Measurements from ENCODE around the gene RAB3IP.
"Not testable (repeated sequence)": the region's sequence is repeated elsewhere in the genome, so short reads cannot be mapped to it uniquely, and the experiment has no call there.

RAB3IP gene

DNA sequence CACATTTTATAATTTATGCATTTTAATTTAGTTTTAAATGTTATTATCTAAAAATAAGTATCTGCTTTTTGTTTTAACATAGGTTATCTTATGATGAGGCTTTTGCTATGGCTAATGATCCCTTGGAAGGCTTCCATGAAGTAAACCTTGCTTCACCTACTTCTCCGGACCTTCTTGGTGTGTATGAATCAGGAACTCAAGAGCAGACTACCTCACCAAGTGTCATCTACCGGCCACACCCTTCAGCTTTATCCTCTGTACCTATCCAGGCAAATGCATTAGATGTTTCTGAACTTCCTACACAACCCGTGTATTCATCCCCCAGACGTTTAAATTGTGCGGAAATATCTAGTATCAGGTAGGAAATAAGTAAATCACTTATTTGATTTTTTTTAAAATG lies 16.6 kb downstream of the RAB3IP start:
- H3K27me3 ChIP-seq (ENCODE audit: control insufficient read depth in 5 of 5, insufficient read depth in 4 of 5, low read length in 5 of 5) = no peaks in the 10 kb centered on the region
- H3K36me3 ChIP-seq (ENCODE audit: control insufficient read depth in 5 of 5, insufficient read depth in 5 of 5, low read length in 5 of 5) = peaks cover 0 to 23% (median 3%) of the 10 kb centered on the region in 5 donors
- no peak overlapping the region for H3K4me3 ChIP-seq (ENCODE audit: low read depth in 1 of 5, low read length in 5 of 5)
- no peak overlapping the region for H3K27ac ChIP-seq (ENCODE audit: low read depth, low read length)
- no peaks in the 10 kb centered on the region for H3K4me1 ChIP-seq (ENCODE audit: control insufficient read depth in 5 of 5, insufficient read depth in 5 of 5, low read length in 5 of 5)
- H3K9ac ChIP-seq (ENCODE audit: low read length in 5 of 5) = no peak overlapping the region
- peaks cover 0 to 13% (median 7%) of the 10 kb centered on the region in 5 donors for H3K9me3 ChIP-seq (ENCODE audit: control insufficient read depth in 5 of 5, low read length in 5 of 5)

DNA sequence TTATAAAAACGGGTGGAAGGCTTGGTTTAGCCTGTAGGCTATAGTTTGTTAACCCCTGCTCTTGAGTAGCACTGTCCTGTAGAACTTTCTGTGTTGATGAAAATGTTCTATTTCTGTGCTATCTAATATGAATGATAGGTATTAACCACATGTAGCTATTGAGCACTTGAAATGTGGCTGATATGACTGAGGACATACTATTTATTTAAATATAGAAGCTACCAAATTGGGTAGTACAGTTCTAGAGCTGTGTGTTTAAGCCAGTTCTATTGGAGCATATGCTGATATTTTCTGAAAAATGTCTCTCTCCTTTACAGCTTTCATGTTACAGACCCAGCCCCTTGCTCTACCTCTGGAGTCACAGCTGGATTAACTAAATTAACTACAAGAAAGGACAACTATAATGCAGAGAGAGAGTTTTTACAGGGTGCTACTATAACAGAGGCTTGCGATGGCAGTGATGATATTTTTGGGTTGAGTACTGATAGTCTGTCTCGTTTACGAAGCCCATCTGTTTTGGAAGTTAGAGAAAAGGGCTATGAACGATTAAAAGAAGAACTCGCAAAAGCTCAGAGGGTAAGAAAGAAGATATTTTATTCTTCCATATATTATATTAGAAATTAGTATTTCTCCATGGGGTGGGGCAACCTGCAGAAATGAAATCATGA lies 17.6 kb downstream of the RAB3IP start:
- H3K4me3 ChIP-seq (ENCODE audit: low read depth in 1 of 5, low read length in 5 of 5) = no peak overlapping the region
- no peaks in the 10 kb centered on the region for H3K27me3 ChIP-seq (ENCODE audit: control insufficient read depth in 5 of 5, insufficient read depth in 4 of 5, low read length in 5 of 5)
- H3K9me3 ChIP-seq (ENCODE audit: control insufficient read depth in 5 of 5, low read length in 5 of 5) = peaks cover 0 to 13% (median 7%) of the 10 kb centered on the region in 5 donors
- H3K4me1 ChIP-seq (ENCODE audit: control insufficient read depth in 5 of 5, insufficient read depth in 5 of 5, low read length in 5 of 5) = no peaks in the 10 kb centered on the region
- no peak overlapping the region for H3K27ac ChIP-seq (ENCODE audit: low read depth, low read length)
- H3K9ac ChIP-seq (ENCODE audit: low read length in 5 of 5) = no peak overlapping the region
- H3K36me3 ChIP-seq (ENCODE audit: control insufficient read depth in 5 of 5, insufficient read depth in 5 of 5, low read length in 5 of 5) = peaks cover 0 to 23% (median 3%) of the 10 kb centered on the region in 5 donors

DNA sequence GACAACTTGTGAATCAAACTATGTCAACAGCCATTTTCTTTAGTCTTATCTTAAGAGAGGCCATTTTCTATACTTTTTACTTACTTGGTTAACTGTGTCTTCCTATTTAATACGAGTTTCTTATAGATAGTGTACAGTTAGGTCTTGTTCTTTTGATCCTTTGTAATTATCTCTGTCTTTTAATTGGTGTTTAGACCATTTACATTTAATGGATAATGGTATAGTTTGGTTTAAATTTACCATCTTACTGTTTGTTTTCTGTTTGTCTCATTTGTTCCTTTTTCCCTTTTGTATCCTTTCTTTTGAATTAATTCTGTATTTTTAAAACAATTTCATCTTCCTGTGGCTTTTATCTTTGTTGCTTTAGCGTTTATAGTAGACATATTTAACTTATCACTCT lies 19.4 kb downstream of the RAB3IP start:
- Histone ChIP-seq H3K9ac (ENCODE audit: low read length in 5 of 5) (no peak overlapping the region), H3K36me3 (ENCODE audit: control insufficient read depth in 5 of 5, insufficient read depth in 5 of 5, low read length in 5 of 5) (peaks cover 0 to 23% (median 3%) of the 10 kb centered on the region in 5 donors), H3K4me3 (ENCODE audit: low read depth in 1 of 5, low read length in 5 of 5) (no peak overlapping the region), H3K27me3 (ENCODE audit: control insufficient read depth in 5 of 5, insufficient read depth in 4 of 5, low read length in 5 of 5) (no peaks in the 10 kb centered on the region), H3K27ac (ENCODE audit: low read depth, low read length) (no peak overlapping the region), H3K9me3 (ENCODE audit: control insufficient read depth in 5 of 5, low read length in 5 of 5) (peaks cover 0 to 15% (median 9%) of the 10 kb centered on the region in 5 donors), H3K4me1 (ENCODE audit: control insufficient read depth in 5 of 5, insufficient read depth in 5 of 5, low read length in 5 of 5) (no peaks in the 10 kb centered on the region)

DNA sequence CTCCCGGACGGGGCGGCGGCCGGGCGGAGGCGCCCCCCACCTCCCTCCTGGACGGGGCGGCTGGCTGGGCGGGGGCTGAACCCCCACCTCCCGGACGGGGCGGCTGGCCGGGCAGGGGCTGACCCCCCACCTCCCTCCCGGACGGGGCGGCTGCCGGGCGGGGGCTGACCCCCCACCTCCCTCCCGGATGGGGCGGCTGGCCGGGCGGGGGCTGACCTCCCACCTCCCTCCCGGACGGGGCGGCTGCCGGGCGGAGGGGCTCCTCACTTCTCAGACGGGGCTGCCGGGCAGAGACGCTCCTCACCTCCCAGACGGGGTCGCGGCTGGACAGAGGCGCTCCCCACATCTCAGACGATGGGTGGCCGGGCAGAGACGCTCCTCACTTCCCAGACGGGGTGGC lies 20.9 kb downstream of the RAB3IP start:
- not testable (repeated sequence) for H3K9ac ChIP-seq (ENCODE audit: low read length in 5 of 5); H3K27me3 ChIP-seq (ENCODE audit: control insufficient read depth in 5 of 5, insufficient read depth in 4 of 5, low read length in 5 of 5); H3K4me1 ChIP-seq (ENCODE audit: control insufficient read depth in 5 of 5, insufficient read depth in 5 of 5, low read length in 5 of 5); H3K4me3 ChIP-seq (ENCODE audit: low read depth in 1 of 5, low read length in 5 of 5); H3K27ac ChIP-seq (ENCODE audit: low read depth, low read length)
- Histone ChIP-seq H3K36me3 (ENCODE audit: control insufficient read depth in 5 of 5, insufficient read depth in 5 of 5, low read length in 5 of 5) (peaks cover 0 to 23% (median 3%) of the 10 kb centered on the region in 5 donors), H3K9me3 (ENCODE audit: control insufficient read depth in 5 of 5, low read length in 5 of 5) (peaks cover 0 to 17% (median 10%) of the 10 kb centered on the region in 5 donors)

DNA sequence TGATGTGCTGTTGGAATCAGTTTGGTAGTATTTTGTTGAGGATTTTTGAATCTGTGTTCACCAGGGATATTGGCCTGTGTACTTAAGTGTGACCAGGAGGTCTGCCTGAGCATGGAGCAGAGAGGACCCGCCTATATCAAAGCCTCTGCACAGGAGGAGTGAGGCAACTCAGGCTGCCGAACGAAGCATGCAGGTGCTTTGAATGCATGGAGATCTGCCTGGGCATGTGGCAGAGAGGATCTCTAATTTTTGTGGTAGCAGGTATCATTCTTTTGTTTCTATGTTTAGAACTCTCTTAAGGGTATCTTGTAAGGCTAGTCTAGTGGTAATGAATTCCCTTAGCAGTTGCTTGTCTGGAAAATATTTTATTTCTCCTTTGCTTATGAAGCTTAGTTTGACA lies 26.9 kb downstream of the RAB3IP start:
- no peak overlapping the region for H3K4me3 ChIP-seq (ENCODE audit: low read depth in 1 of 5, low read length in 5 of 5)
- no peaks in the 10 kb centered on the region for H3K4me1 ChIP-seq (ENCODE audit: control insufficient read depth in 5 of 5, insufficient read depth in 5 of 5, low read length in 5 of 5)
- no peak overlapping the region for H3K27ac ChIP-seq (ENCODE audit: low read depth, low read length)

DNA sequence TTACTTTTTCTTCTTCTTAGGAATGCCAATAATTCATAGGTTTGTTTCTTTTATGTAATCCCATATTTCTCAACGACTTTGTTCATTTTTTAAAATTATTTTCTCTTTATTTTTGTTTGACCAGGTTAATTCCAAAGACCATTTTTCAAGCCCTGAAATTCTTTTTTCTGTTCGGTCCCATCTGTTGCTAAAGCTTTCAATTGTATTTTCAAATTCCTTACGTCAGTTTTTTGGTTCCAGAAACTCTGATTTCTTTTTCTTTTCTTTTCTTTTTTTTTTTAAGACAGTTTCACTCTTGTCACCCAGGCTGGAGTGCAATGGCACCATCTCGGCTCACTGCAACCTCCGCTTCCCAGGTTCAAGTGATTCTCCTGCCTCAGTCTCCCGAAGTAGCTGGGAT lies 27.6 kb downstream of the RAB3IP start:
- H3K4me1 ChIP-seq (ENCODE audit: control insufficient read depth in 5 of 5, insufficient read depth in 5 of 5, low read length in 5 of 5) = no peaks in the 10 kb centered on the region
- no peak overlapping the region for H3K9ac ChIP-seq (ENCODE audit: low read length in 5 of 5)
- no peak overlapping the region for H3K4me3 ChIP-seq (ENCODE audit: low read depth in 1 of 5, low read length in 5 of 5)
- no peak overlapping the region for H3K27ac ChIP-seq (ENCODE audit: low read depth, low read length)
- H3K9me3 ChIP-seq (ENCODE audit: control insufficient read depth in 5 of 5, low read length in 5 of 5) = peaks cover 3 to 42% (median 27%) of the 10 kb centered on the region in 5 donors
- H3K36me3 ChIP-seq (ENCODE audit: control insufficient read depth in 5 of 5, insufficient read depth in 5 of 5, low read length in 5 of 5) = peaks cover 0 to 10% (median 6%) of the 10 kb centered on the region in 5 donors
- no peaks in the 10 kb centered on the region for H3K27me3 ChIP-seq (ENCODE audit: control insufficient read depth in 5 of 5, insufficient read depth in 4 of 5, low read length in 5 of 5)

More for the DNA sequence above, 26.9 kb downstream of the RAB3IP start:
- Histone ChIP-seq H3K36me3 (ENCODE audit: control insufficient read depth in 5 of 5, insufficient read depth in 5 of 5, low read length in 5 of 5) (peaks cover 0 to 10% (median 6%) of the 10 kb centered on the region in 5 donors), H3K27me3 (ENCODE audit: control insufficient read depth in 5 of 5, insufficient read depth in 4 of 5, low read length in 5 of 5) (no peaks in the 10 kb centered on the region), H3K9me3 (ENCODE audit: control insufficient read depth in 5 of 5, low read length in 5 of 5) (peaks cover 3 to 38% (median 25%) of the 10 kb centered on the region in 5 donors), H3K9ac (ENCODE audit: low read length in 5 of 5) (no peak overlapping the region)

DNA sequence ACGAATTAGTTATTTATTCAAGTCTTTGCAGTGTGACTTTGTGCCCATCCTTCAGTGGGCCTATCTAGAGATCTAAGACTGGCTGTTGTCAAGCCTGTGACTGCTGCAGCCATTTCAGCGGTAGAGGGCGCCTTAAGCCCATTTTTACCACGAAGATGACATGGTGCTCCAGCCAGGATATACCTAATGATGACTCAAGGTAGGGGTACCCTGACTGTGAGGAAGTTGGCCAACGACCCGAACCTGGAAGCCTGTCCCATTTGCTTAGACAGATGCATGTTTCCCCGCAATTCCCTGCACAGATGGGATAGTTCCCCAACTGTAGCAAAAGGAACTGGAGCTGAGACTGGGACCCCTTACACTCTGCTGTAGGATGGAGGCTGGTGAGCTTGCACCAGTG lies 41.3 kb downstream of the RAB3IP start:
- Histone ChIP-seq H3K27me3 (ENCODE audit: control insufficient read depth in 5 of 5, insufficient read depth in 4 of 5, low read length in 5 of 5) (no peaks in the 10 kb centered on the region), H3K4me3 (ENCODE audit: low read depth in 1 of 5, low read length in 5 of 5) (no peak overlapping the region), H3K9ac (ENCODE audit: low read length in 5 of 5) (no peak overlapping the region), H3K27ac (ENCODE audit: low read depth, low read length) (no peak overlapping the region), H3K4me1 (ENCODE audit: control insufficient read depth in 5 of 5, insufficient read depth in 5 of 5, low read length in 5 of 5) (no peaks in the 10 kb centered on the region), H3K9me3 (ENCODE audit: control insufficient read depth in 5 of 5, low read length in 5 of 5) (peaks cover 0 to 3% (median 0%) of the 10 kb centered on the region in 5 donors), H3K36me3 (ENCODE audit: control insufficient read depth in 5 of 5, insufficient read depth in 5 of 5, low read length in 5 of 5) (peaks cover 0 to under 1% (median 0%) of the 10 kb centered on the region in 5 donors)

DNA sequence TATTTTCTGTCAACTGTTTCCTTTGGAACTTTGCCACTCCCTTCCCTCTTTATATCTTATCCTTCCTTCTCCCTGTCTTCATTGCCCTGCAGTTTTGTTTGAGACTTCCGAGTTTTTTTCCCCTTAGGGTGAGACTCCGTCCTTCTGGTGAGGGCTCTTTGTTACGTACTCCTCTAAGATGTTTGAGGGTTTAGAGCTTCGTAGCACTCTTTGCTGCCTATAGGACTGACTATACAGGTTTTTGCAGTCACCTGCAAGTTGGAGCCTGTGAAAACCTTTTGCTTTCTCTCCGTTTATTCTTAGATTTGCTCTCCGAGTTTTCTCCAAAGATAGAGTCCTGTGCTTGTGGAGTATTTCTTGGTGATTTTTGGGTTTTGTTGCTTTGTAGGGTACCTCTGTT lies 44.7 kb downstream of the RAB3IP start:
- H3K9me3 ChIP-seq (ENCODE audit: control insufficient read depth in 5 of 5, low read length in 5 of 5) = peaks cover 0 to 3% (median 0%) of the 10 kb centered on the region in 5 donors
- no peak overlapping the region for H3K4me3 ChIP-seq (ENCODE audit: low read depth in 1 of 5, low read length in 5 of 5)
- no peaks in the 10 kb centered on the region for H3K4me1 ChIP-seq (ENCODE audit: control insufficient read depth in 5 of 5, insufficient read depth in 5 of 5, low read length in 5 of 5)

DNA sequence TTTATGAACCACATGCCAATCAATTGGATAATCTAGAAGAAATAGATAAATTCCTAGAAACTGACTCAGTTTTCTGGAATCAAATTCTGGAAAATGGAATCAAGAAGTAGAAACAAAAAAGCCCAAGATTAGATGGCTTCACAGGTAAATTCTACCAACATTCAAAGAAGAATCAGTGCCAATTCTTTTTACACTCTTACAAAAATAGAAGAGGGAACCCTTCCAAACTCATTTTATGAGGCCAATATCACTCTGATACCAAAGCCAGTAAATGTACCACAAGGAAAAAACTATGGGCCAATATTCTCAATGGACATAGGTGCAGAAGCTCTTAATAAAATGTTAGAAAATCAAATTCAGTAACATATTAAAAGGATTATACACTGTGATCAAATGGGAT lies 50.7 kb downstream of the RAB3IP start:
- Histone ChIP-seq H3K4me3 (ENCODE audit: low read depth in 1 of 5, low read length in 5 of 5) (no peak overlapping the region), H3K36me3 (ENCODE audit: control insufficient read depth in 5 of 5, insufficient read depth in 5 of 5, low read length in 5 of 5) (peaks cover 0 to 11% (median 0%) of the 10 kb centered on the region in 5 donors), H3K9ac (ENCODE audit: low read length in 5 of 5) (no peak overlapping the region), H3K27me3 (ENCODE audit: control insufficient read depth in 5 of 5, insufficient read depth in 4 of 5, low read length in 5 of 5) (no peaks in the 10 kb centered on the region), H3K4me1 (ENCODE audit: control insufficient read depth in 5 of 5, insufficient read depth in 5 of 5, low read length in 5 of 5) (no peaks in the 10 kb centered on the region), H3K9me3 (ENCODE audit: control insufficient read depth in 5 of 5, low read length in 5 of 5) (peaks cover 14 to 25% (median 20%) of the 10 kb centered on the region in 5 donors), H3K27ac (ENCODE audit: low read depth, low read length) (no peak overlapping the region)

More for the DNA sequence above, 44.7 kb downstream of the RAB3IP start:
- Histone ChIP-seq H3K9ac (ENCODE audit: low read length in 5 of 5) (no peak overlapping the region), H3K27me3 (ENCODE audit: control insufficient read depth in 5 of 5, insufficient read depth in 4 of 5, low read length in 5 of 5) (no peaks in the 10 kb centered on the region), H3K27ac (ENCODE audit: low read depth, low read length) (no peak overlapping the region), H3K36me3 (ENCODE audit: control insufficient read depth in 5 of 5, insufficient read depth in 5 of 5, low read length in 5 of 5) (peaks cover 0 to 11% (median 0%) of the 10 kb centered on the region in 5 donors)

DNA sequence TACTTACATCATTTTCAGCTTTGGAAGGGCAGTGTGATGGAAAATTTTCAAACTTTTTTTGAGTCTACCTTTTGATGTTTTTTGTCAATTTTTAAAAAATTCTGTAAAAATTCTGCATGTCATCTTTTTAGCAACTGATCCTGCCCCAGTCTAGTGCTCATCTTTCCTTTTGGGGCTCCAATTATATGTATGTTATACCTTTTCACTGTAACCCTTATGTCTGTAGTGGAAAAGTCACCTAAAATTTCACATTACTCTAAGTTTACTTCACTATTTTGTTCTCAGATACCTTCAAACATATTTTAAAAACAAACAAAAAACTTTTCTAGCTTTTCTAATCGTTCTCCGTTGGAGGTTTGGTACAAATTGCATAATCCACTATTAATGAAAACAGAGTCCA lies 53.9 kb downstream of the RAB3IP start:
- Histone ChIP-seq H3K4me3 (ENCODE audit: low read depth in 1 of 5, low read length in 5 of 5) (peak overlapping the region in 1 of 5 donors; percentile 2), H3K27ac (ENCODE audit: low read depth, low read length) (no peak overlapping the region), H3K9me3 (ENCODE audit: control insufficient read depth in 5 of 5, low read length in 5 of 5) (peaks cover 14 to 25% (median 20%) of the 10 kb centered on the region in 5 donors), H3K4me1 (ENCODE audit: control insufficient read depth in 5 of 5, insufficient read depth in 5 of 5, low read length in 5 of 5) (no peaks in the 10 kb centered on the region), H3K36me3 (ENCODE audit: control insufficient read depth in 5 of 5, insufficient read depth in 5 of 5, low read length in 5 of 5) (peaks cover 0 to 15% (median 0%) of the 10 kb centered on the region in 5 donors), H3K27me3 (ENCODE audit: control insufficient read depth in 5 of 5, insufficient read depth in 4 of 5, low read length in 5 of 5) (no peaks in the 10 kb centered on the region), H3K9ac (ENCODE audit: low read length in 5 of 5) (no peak overlapping the region)
